HG02759 (cell line): Measurements from ENCODE around the gene WHAMM.
"Not testable (repeated sequence)": the region's sequence is repeated elsewhere in the genome, so short reads cannot be mapped to it uniquely, and the experiment has no call there.

Source experiments
- ATAC-seq: cut with Tn5 transposase; IDR thresholded peaks from one replicate; pipeline ENCODE4 v1.9.1; 2021; ENCODE audit warnings: mild to moderate bottlenecking, moderate library complexity; ENCODE audit not compliant: unreplicated experiment

The WHAMM gene

GRCh38 chr15:82856397-82857170 is 47.2 kb downstream of the WHAMM start:
- no peak for ATAC-seq

GRCh38 chr15:82858932-82859331 is 49.5 kb downstream of the WHAMM start:
- no peak for ATAC-seq

GRCh38 chr15:82862886-82863285 is 53.5 kb downstream of the WHAMM start:
- ATAC-seq: no peak

GRCh38 chr15:82864967-82865366 is 55.5 kb downstream of the WHAMM start:
- no peak for ATAC-seq

GRCh38 chr15:82865581-82865980 is 56.2 kb downstream of the WHAMM start:
- ATAC-seq: not testable (repeated sequence)

GRCh38 chr15:82865981-82866380 is 56.6 kb downstream of the WHAMM start:
- not testable (repeated sequence) for ATAC-seq

GRCh38 chr15:82870727-82871320 is 61.4 kb downstream of the WHAMM start:
- no peak for ATAC-seq

GRCh38 chr15:82871358-82871757 is 61.9 kb downstream of the WHAMM start:
- no peak for ATAC-seq

- no peak for ATAC-seq
These were observed 62.5 kb downstream of the WHAMM start for GRCh38 chr15:82871832-82872484.

GRCh38 chr15:82873000-82873680 is 63.7 kb downstream of the WHAMM start:
- no peak for ATAC-seq

- no peak for ATAC-seq
These were observed 64.8 kb downstream of the WHAMM start for GRCh38 chr15:82874267-82874666.

GRCh38 chr15:82874961-82875360 is 65.5 kb downstream of the WHAMM start:
- no peak for ATAC-seq

- no peak for ATAC-seq
These were observed 66.1 kb downstream of the WHAMM start for GRCh38 chr15:82875411-82876003.

GRCh38 chr15:82877825-82878224 is 68.4 kb downstream of the WHAMM start:
- no peak for ATAC-seq

GRCh38 chr15:82878325-82878724 is 68.9 kb downstream of the WHAMM start:
- no peak for ATAC-seq

- no peak for ATAC-seq
These were observed 71.3 kb downstream of the WHAMM start for GRCh38 chr15:82880704-82881103.

- ATAC-seq: no peak
These were observed 72.3 kb downstream of the WHAMM start for GRCh38 chr15:82881747-82882146.

- ATAC-seq: no peak
These were observed 73.0 kb downstream of the WHAMM start for GRCh38 chr15:82882273-82882928.
